Adrenal gland (tissue), 12 donors: ENCODE results near the gene FBXW12. TPM values are rescaled to one million over a fixed set of nuclear protein-coding genes. Genes with fewer than 3 reads are reported as not detected.

Source experiments
- DNase-seq, 7 donors: peaks; one replicate each; pipeline ENCODE4 v3.0.0-alpha.2; 2019 to 2020
- H3K27ac ChIP-seq, 5 donors: fragments of 200-600 bp; sonication (generic) in 4 of 5; 1 replicate in 3 of 5; 2 replicates in 2 of 5; pipeline versions ENCODE4 v1.5.1 to v1.8.0; 2016 to 2020; ENCODE audit warnings: mild to moderate bottlenecking in 1 of 5
- H3K27me3 ChIP-seq: fragments of 200-600 bp; 2 replicates; pipeline ENCODE4 v1.8.0; 2021
- H3K36me3 ChIP-seq, 2 donors: fragments of 200-600 bp; replicated peaks in 1 of 2; 1 replicate in 1 of 2; 2 replicates in 1 of 2; pipeline versions ENCODE4 v1.5.1 to v1.8.0; 2018 to 2022
- H3K4me1 ChIP-seq, 2 donors: fragments of 200-600 bp; replicated peaks in 1 of 2; 1 replicate in 1 of 2; 2 replicates in 1 of 2; pipeline versions ENCODE4 v1.5.1 to v1.8.0; 2018 to 2021
- H3K4me3 ChIP-seq, 4 donors: fragments of 200-600 bp; sonication (generic) in 3 of 4; one replicate each; pipeline ENCODE4 v1.5.1; 2016 to 2018
- H3K9me3 ChIP-seq, 3 donors: fragments of 200-600 bp; sonication (generic) in 1 of 3; replicated peaks in 1 of 3; 1 replicate in 2 of 3; 2 replicates in 1 of 3; pipeline versions ENCODE4 v1.5.1 to v1.8.0; 2016 to 2021
- POLR2A ChIP-seq, 2 donors: fragments of 450-650 bp; IDR thresholded peaks; one replicate each; pipeline ENCODE4 v1.6.1; 2017; ENCODE audit warnings: antibody characterized with exemption in 2 of 2, mild to moderate bottlenecking in 2 of 2, moderate library complexity in 1 of 2
- WGBS, 4 donors: extraction: QIAGEN DNeasy Blood & Tissue Kit in 2 of 4; methylation state at CpG; one replicate each; pipeline versions ENCODE4 v1.1.5 to v1.1.7; 2013 to 2017; 5-methylcytosine and 5-hydroxymethylcytosine counted together
- intact Hi-C, 2 donors: fragments of 100-400 bp; cut with DNase I; formaldehyde crosslinking; loops; one replicate each; pipeline versions ENCODE4 v1.14.1 to v1.15.0; 2022 to 2023
- polyA plus RNA-seq, 3 donors: library from polyadenylated mRNA; stranded (reverse); fragments of 200-250 nt in 2 of 3; fragments of 350-450 nt in 1 of 3; fragmentation: Illumina TruSeq in 1 of 3; extraction: RNeasy Lipid Tissue Mini Kit (QIAGEN cat#74804) in 1 of 3; gene quantifications; one replicate each; pipeline ENCODE4 v1.2.3, GENCODE V29; 2013 to 2014
- total RNA-seq, 9 donors: library from RNA; depleted of rRNA in 4 of 9; stranded (reverse); fragments of >200 nt in 4 of 9; fragments of 120-200 nt in 1 of 9; fragmentation: NEBNext Ultra II Directional in 1 of 9; extraction: Animal tissue kit (Norgen Biotek cat#: 25700) in 1 of 9; gene quantifications; one replicate each; pipeline versions ENCODE4 v1.1.0 to v1.2.4, GENCODE V29; 2013 to 2023
- TF ChIP-seq, protein P1 (sequence below), 6 experiments: fragments of 450-650 bp in 4 of 6; fragments of 200-600 bp in 2 of 6; sonication (generic) in 1 of 6; IDR thresholded peaks; 1 replicate in 5 of 6; 2 replicates in 1 of 6; pipeline versions ENCODE4 v1.5.1 to v1.8.0; 2016 to 2021; ENCODE audit warnings: antibody characterized with exemption in 6 of 6, mild to moderate bottlenecking in 2 of 6, moderate library complexity in 1 of 6
- donor health status: healthy with polysubstance abuse.
- donor health status: Bipolar disorder and iron deficiency.
- donor health status: DM: yes; HTN: yes; CAD: no.
- donor health status: DM: no; HTN: no; CAD: no.
- donor health status: DM: no; HTN: no; CAD: no.
- donor health status: DM: yes; HTN: yes; CAD: no.

The FBXW12 gene
- total and polyA plus RNA-seq, 12 donors: 0.07 to 0.24 (median 0.11) TPM; not detected in 9

DNA sequence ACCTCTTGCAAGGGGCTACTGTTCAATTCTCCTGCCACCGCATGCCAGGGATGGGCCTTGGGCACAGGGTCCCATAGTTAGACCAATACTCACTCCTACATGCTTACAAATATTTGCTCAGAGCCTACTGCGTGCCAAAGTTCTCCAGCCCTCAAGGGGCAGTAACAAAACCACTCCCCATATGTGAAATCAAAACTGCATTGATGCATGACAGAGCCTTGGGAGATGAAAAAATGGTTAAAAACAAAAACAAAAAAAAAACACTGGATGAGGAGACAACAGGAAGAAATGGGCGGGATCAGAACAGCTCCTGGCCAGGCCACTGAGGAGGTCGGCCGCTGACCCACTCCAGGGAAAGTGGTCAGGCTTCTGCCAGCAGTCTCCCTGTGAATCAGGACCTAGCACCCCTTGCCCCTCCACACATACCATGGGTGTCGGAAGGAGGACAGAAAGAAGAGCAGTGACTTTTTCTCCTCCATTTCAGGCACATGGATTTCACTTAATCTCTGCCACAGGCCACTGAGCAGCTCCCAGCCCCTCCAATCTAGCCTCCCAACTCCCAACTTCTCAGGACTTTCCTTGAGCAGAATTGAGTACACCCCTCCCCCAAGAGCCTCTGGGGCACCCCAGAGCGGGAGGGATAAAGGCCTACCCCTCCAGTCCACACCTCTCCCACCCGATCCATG lies 55.1 kb downstream of the FBXW12 start:
- no peaks in the 10 kb centered on the region for H3K9me3 ChIP-seq
- 68 to 80% (median 77%) methylated on average over 7 to 8 of the region's 8 CpGs for whole genome bisulfite sequencing, 4 donors

DNA sequence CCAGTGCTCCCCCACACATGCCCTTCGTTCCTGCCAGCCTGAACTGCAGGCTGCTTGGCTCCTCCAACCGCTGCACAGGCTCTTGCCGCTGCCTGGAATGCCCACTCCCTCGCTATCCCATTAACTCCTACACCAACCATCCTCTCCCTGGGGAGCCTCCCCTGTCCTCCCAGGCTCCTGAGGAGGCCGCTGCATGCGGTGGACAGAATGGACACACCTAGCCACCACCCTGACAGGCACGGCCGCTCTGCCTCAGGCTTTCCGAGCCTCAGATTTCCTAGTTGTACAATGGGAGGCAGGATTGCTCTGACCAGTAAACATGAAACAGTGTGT lies 55.6 kb downstream of the FBXW12 start:
- intact Hi-C loops: no loop called here
- Histone ChIP-seq H3K36me3 (peaks cover 0 to 8% of the 10 kb centered on the region in 2 donors), H3K4me3 (no peak overlapping the region), H3K9me3 (no peaks in the 10 kb centered on the region), H3K27ac (peak overlapping the region in 2 of 5 donors; percentile 76 to 79), H3K27me3 (no peaks in the 10 kb centered on the region), H3K4me1 (peaks cover 7 to 19% of the 10 kb centered on the region in 2 donors)
- TF ChIP-seq POLR2A (IDR thresholded peaks at IDR 0.05): no peak
- TF ChIP-seq, protein P1, sequence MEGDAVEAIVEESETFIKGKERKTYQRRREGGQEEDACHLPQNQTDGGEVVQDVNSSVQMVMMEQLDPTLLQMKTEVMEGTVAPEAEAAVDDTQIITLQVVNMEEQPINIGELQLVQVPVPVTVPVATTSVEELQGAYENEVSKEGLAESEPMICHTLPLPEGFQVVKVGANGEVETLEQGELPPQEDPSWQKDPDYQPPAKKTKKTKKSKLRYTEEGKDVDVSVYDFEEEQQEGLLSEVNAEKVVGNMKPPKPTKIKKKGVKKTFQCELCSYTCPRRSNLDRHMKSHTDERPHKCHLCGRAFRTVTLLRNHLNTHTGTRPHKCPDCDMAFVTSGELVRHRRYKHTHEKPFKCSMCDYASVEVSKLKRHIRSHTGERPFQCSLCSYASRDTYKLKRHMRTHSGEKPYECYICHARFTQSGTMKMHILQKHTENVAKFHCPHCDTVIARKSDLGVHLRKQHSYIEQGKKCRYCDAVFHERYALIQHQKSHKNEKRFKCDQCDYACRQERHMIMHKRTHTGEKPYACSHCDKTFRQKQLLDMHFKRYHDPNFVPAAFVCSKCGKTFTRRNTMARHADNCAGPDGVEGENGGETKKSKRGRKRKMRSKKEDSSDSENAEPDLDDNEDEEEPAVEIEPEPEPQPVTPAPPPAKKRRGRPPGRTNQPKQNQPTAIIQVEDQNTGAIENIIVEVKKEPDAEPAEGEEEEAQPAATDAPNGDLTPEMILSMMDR (IDR thresholded peaks at IDR 0.05): no peak
- no peak for DNase-seq
- 79 to 87% (median 84%) methylated on average over 7 to 9 of the region's 9 CpGs for WGBS, 4 donors

More for the DNA sequence above, 55.1 kb downstream of the FBXW12 start:
- TF ChIP-seq, protein P1 (IDR thresholded peaks at IDR 0.05): no peak
- no peak for TF ChIP-seq POLR2A (IDR thresholded peaks at IDR 0.05)
- intact Hi-C loops: no loop called here
- Histone ChIP-seq H3K27me3 (no peaks in the 10 kb centered on the region), H3K4me3 (no peak overlapping the region), H3K36me3 (peaks cover 0 to 3% of the 10 kb centered on the region in 2 donors), H3K4me1 (peaks cover 7 to 19% of the 10 kb centered on the region in 2 donors), H3K27ac (peak overlapping the region in 2 of 5 donors; percentile 76 to 79)
- no peak for DNase-seq

DNA sequence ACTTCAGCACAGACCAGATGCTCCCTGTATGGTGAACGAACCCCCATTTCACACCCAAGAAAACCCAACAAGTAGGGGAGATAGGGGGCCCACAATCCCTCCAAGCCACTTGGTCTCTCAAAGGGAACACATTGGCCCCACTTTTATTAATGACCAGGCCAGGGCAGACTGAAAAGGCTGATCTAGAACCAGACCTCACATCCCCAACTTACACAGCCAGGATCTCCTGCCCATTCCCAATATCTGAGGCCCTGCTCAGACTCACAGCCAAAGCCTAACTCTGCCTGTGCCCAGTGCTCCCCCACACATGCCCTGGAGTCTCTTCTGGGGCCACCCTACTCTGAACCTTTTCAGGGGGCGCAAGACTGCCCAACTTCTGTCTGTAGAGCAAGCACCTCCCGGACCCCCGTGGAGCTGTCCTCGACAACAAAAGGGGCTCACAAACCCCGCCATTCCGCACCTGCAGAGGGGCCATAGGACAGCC lies 56.1 kb downstream of the FBXW12 start:
- DNase-seq: no peak
- Histone ChIP-seq H3K9me3 (no peaks in the 10 kb centered on the region), H3K27ac (peak overlapping the region in 2 of 5 donors; percentile 76 to 79), H3K36me3 (peaks cover 0 to 13% of the 10 kb centered on the region in 2 donors), H3K27me3 (no peaks in the 10 kb centered on the region), H3K4me1 (peaks cover 7 to 19% of the 10 kb centered on the region in 2 donors), H3K4me3 (peak overlapping the region in 1 of 4 donors; percentile 93)
- intact Hi-C loops: no loop called here
- TF ChIP-seq, protein P1 (IDR thresholded peaks at IDR 0.05): no peak
- TF ChIP-seq POLR2A (IDR thresholded peaks at IDR 0.05): no peak
- 65 to 83% (median 77%) methylated on average over 2 to 7 of the region's 7 CpGs for WGBS, 4 donors

DNA sequence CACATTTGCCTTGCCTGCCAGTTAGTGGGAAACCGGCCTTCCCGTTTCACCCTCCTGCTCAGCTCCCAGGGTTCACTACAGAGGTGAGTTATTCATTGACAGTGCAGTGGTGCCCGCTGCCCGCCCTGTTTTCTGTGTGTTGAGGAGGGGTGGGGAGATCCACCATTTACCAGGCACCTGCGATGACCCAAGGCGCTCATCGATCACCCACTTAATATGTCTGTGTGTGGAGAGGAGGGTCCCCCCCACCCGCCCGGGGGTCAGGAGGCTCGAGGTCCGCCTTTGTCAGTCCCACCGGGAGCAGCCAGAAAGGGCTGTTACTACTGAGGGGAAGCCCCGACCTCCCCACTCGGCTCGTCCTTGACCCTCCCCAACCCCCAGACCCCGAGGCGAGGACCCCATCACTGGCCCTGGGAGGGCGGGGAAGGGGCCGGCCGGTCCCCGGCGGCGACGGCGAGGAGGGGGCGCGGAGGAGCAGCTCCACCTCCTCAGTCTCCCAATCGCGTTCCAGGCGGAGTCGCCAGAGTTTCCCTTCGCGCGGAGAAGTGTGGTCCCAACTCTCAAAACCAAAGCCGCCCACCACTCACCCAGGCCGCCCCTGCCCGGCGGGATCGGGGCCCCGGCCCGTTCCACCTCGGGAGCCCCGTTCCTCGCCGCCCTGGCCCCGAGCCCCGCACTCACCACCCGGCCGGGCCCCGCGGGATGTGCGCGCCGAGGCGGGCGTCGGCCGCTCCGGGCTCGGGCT lies 56.7 kb downstream of the FBXW12 start:
- H3K9me3 ChIP-seq: no peaks in the 10 kb centered on the region
- no peaks in the 10 kb centered on the region for H3K27me3 ChIP-seq
- peak in 5 of 7 donors; percentile 23 to 63 (median 39) for DNase-seq
- intact Hi-C loops: no loop called here
- peak overlapping the region in 4 of 5 donors; percentile 53 to 79 (median 66) for H3K27ac ChIP-seq
- 3 to 11% (median 5%) methylated on average over 12 to 60 of the region's 60 CpGs for WGBS, 4 donors
- peaks cover 7 to 19% of the 10 kb centered on the region in 2 donors for H3K4me1 ChIP-seq
- H3K36me3 ChIP-seq: peaks cover 0 to 19% of the 10 kb centered on the region in 2 donors
- peak in 1 of 2 donors; percentile 25 for TF ChIP-seq POLR2A (IDR thresholded peaks at IDR 0.05)
- TF ChIP-seq, protein P1 (IDR thresholded peaks at IDR 0.05): no peak
- peak overlapping the region; percentile 28 to 93 (median 62) for H3K4me3 ChIP-seq
